ENCODE data around the gene NISCH. TPM values are rescaled to one million over a fixed set of nuclear protein-coding genes. Genes with fewer than 3 reads are reported as not detected.

Gene NISCH
- total and polyA plus RNA-seq, 2 experiments from 2014 or later: 58.9 to 74.5 TPM

GRCh38 chr3:52433328-52433995 lies 21.9 kb upstream of the NISCH start:
- peaks cover 20% of the 10 kb centered on the region for H3K4me1 ChIP-seq (ENCODE audit: insufficient read depth)
- no peak overlapping the region for H3K4me2 ChIP-seq
- H3K9me2 ChIP-seq (replicated peaks; ENCODE audit: insufficient read depth): no peaks in the 10 kb centered on the region
- no peak overlapping the region for H3K4me3 ChIP-seq
- no peaks in the 10 kb centered on the region for H3K36me3 ChIP-seq (replicated peaks; ENCODE audit: insufficient read depth, low read depth)
- H2AFZ ChIP-seq: no peak overlapping the region
- no peaks in the 10 kb centered on the region for H3K27me3 ChIP-seq
- DNase-seq (ENCODE audit: low spot score): no peak
- no peaks in the 10 kb centered on the region for H3K79me2 ChIP-seq
- H3K27ac ChIP-seq: no peak overlapping the region
- WGBS (ENCODE audit: low lambda C conversion rate, missing lambda C conversion rate): 47% methylated on average over 10 of the region's 10 CpGs
- TF ChIP-seq, protein P1, sequence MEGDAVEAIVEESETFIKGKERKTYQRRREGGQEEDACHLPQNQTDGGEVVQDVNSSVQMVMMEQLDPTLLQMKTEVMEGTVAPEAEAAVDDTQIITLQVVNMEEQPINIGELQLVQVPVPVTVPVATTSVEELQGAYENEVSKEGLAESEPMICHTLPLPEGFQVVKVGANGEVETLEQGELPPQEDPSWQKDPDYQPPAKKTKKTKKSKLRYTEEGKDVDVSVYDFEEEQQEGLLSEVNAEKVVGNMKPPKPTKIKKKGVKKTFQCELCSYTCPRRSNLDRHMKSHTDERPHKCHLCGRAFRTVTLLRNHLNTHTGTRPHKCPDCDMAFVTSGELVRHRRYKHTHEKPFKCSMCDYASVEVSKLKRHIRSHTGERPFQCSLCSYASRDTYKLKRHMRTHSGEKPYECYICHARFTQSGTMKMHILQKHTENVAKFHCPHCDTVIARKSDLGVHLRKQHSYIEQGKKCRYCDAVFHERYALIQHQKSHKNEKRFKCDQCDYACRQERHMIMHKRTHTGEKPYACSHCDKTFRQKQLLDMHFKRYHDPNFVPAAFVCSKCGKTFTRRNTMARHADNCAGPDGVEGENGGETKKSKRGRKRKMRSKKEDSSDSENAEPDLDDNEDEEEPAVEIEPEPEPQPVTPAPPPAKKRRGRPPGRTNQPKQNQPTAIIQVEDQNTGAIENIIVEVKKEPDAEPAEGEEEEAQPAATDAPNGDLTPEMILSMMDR (IDR thresholded peaks at IDR 0.05; ENCODE audit: poor library complexity): no peak
- TF ChIP-seq EZH2 (IDR thresholded peaks at IDR 0.05; ENCODE audit: borderline replicate concordance): no peak
- no peaks in the 10 kb centered on the region for H4K20me1 ChIP-seq (ENCODE audit: insufficient read depth, poor library complexity, severe bottlenecking)
- no peaks in the 10 kb centered on the region for H3K9me3 ChIP-seq (ENCODE audit: low read depth)

GRCh38 chr3:52433996-52434479 lies 21.4 kb upstream of the NISCH start:
- H3K9me2 ChIP-seq (replicated peaks; ENCODE audit: insufficient read depth): no peaks in the 10 kb centered on the region
- H3K4me1 ChIP-seq (ENCODE audit: insufficient read depth): peaks cover 17% of the 10 kb centered on the region
- H3K36me3 ChIP-seq (replicated peaks; ENCODE audit: insufficient read depth, low read depth): no peaks in the 10 kb centered on the region
- no peak overlapping the region for H3K4me2 ChIP-seq
- TF ChIP-seq EZH2phosphoT487 (IDR thresholded peaks at IDR 0.05; ENCODE audit: low read depth, severe bottlenecking, unreplicated experiment) (no peak), EZH2 (IDR thresholded peaks at IDR 0.05; ENCODE audit: borderline replicate concordance) (no peak)
- TF ChIP-seq, protein P1 (IDR thresholded peaks at IDR 0.05; ENCODE audit: poor library complexity): no peak
- no peak overlapping the region for H3K4me3 ChIP-seq
- H3K27me3 ChIP-seq: no peaks in the 10 kb centered on the region
- WGBS (ENCODE audit: low lambda C conversion rate, missing lambda C conversion rate): 86% methylated on average over 6 of the region's 6 CpGs
- no peak for DNase-seq (ENCODE audit: low spot score)
- no peak overlapping the region for H2AFZ ChIP-seq
- no peaks in the 10 kb centered on the region for H3K79me2 ChIP-seq
- no peaks in the 10 kb centered on the region for H4K20me1 ChIP-seq (ENCODE audit: insufficient read depth, poor library complexity, severe bottlenecking)
- no peak overlapping the region for H3K27ac ChIP-seq
- H3K9me3 ChIP-seq (ENCODE audit: low read depth): no peaks in the 10 kb centered on the region

- H4K20me1 ChIP-seq (ENCODE audit: insufficient read depth, poor library complexity, severe bottlenecking): no peaks in the 10 kb centered on the region
- H3K9me3 ChIP-seq (ENCODE audit: low read depth): no peaks in the 10 kb centered on the region
- DNase-seq (ENCODE audit: low spot score): no peak
- H3K4me2 ChIP-seq: no peak overlapping the region
- H3K36me3 ChIP-seq (replicated peaks; ENCODE audit: insufficient read depth, low read depth): no peaks in the 10 kb centered on the region
- no peak overlapping the region for H3K27ac ChIP-seq
- no peaks in the 10 kb centered on the region for H3K9me2 ChIP-seq (replicated peaks; ENCODE audit: insufficient read depth)
- 85% methylated on average over 9 of the region's 9 CpGs for WGBS (ENCODE audit: low lambda C conversion rate, missing lambda C conversion rate)
- no peak overlapping the region for H3K4me3 ChIP-seq
- H3K27me3 ChIP-seq: no peaks in the 10 kb centered on the region
- no peak overlapping the region for H2AFZ ChIP-seq
- peaks cover 17% of the 10 kb centered on the region for H3K4me1 ChIP-seq (ENCODE audit: insufficient read depth)
- TF ChIP-seq, protein P1 (IDR thresholded peaks at IDR 0.05; ENCODE audit: poor library complexity): no peak
- no peak for TF ChIP-seq EZH2phosphoT487 (IDR thresholded peaks at IDR 0.05; ENCODE audit: low read depth, severe bottlenecking, unreplicated experiment)
- TF ChIP-seq EZH2 (IDR thresholded peaks at IDR 0.05; ENCODE audit: borderline replicate concordance): no peak
- H3K79me2 ChIP-seq: no peaks in the 10 kb centered on the region
Observed at GRCh38 chr3:52434491-52435115, 20.8 kb upstream of the NISCH start.
